Body of pancreas (tissue), 4 donors: ENCODE measurements around the gene PDE6B. TPM values are rescaled to one million over a fixed set of nuclear protein-coding genes. Genes with fewer than 3 reads are reported as not detected.

ENCODE experiments used
- ATAC-seq: fragments of 150-250 bp; one replicate; pipeline ENCODE4 v1.9.1; 2016
- DNase-seq, 4 donors: peaks; one replicate each; pipeline ENCODE4 v3.0.0-alpha.2; 2019
- H3K27ac ChIP-seq, 4 donors: fragments of 200-600 bp; sonication (generic); 1 replicate in 3 of 4; 2 replicates in 1 of 4; pipeline versions ENCODE4 v1.5.1 to v1.6.1; 2016 to 2019; ENCODE audit warnings: mild to moderate bottlenecking in 1 of 4, mixed read lengths in 1 of 4, moderate library complexity in 1 of 4
- H3K27me3 ChIP-seq, 2 donors: fragments of 200-600 bp; sonication (generic); one replicate each; pipeline ENCODE4 v1.6.0; 2016; ENCODE audit warnings: mild to moderate bottlenecking in 1 of 2
- H3K36me3 ChIP-seq, 2 donors: fragments of 200-600 bp; sonication (generic); replicated peaks in 1 of 2; 2 replicates each; pipeline ENCODE4 v1.5.1; 2016; ENCODE audit warnings: low read depth in 2 of 2; ENCODE audit not compliant: insufficient read depth in 1 of 2
- H3K4me1 ChIP-seq: fragments of 200-600 bp; sonication (generic); one replicate; pipeline ENCODE4 v1.6.0; 2016
- H3K4me3 ChIP-seq, 2 donors: fragments of 200-600 bp; sonication (generic); 1 replicate in 1 of 2; 2 replicates in 1 of 2; pipeline ENCODE4 v1.5.1; 2016 to 2019
- H3K9me3 ChIP-seq, 3 donors: fragments of 200-600 bp; sonication (generic); 1 replicate in 2 of 3; 2 replicates in 1 of 3; pipeline ENCODE4 v1.5.1; 2016
- POLR2A ChIP-seq, 3 donors: fragments of 450-650 bp; IDR thresholded peaks; one replicate each; pipeline ENCODE4 v1.6.1; 2016; ENCODE audit warnings: antibody characterized with exemption in 3 of 3, mild to moderate bottlenecking in 2 of 3
- WGBS, 2 donors: methylation state at CpG; one replicate each; pipeline ENCODE4 v1.1.5; 2017; 5-methylcytosine and 5-hydroxymethylcytosine counted together
- intact Hi-C: fragments of 100-400 bp; cut with DNase I; formaldehyde crosslinking; loops from one replicate; pipeline ENCODE4 v1.15.1; 2023
- total RNA-seq, 2 donors: library from RNA; depleted of rRNA; stranded (reverse); fragments of >200 nt; gene quantifications; one replicate each; pipeline ENCODE4 v1.1.0, GENCODE V29; 2016
- TF ChIP-seq, protein P1 (sequence below), 7 experiments: fragments of 450-650 bp in 4 of 7; fragments of 200-600 bp in 3 of 7; sonication (generic) in 3 of 7; IDR thresholded peaks; one replicate each; pipeline ENCODE4 v1.5.1; 2016 to 2019; ENCODE audit warnings: antibody characterized with exemption in 7 of 7

Gene PDE6B
- total RNA-seq, 2 donors from 2014 or later, result 0.26 TPM; not detected in 1

DNA sequence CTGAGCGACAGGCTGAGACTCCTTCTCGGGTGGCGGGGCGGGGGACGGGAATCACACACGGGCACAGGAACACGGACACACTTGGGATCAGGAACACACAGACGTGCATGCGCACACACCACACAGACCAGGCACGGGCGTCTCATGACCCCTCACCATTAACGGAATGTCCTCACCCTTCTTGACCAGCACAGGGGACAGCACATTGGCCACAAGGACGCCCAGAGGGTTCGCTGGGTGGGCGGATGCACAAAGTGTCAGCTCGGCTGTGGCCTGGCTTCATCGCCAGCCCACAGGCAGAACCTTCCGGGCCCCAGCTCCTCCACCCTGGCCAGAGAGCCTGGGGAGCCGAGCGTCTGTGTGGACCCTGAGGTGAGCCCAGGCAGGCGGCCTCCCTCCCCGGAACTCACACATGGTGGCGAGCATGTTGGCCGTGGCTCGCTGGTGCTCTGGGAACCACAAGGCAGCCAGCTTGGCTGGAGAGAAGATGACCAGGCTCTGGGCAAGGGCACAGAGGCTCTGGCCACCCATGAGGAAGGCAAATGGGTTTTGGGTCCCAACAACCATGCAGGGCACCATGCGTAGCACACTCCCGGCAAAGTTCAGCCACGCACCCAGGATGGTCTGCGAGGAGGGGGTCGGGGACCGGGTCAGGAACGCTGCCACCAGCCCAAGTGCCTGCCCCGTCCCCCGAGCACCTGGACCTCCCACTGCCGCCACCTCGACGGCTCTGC, 60.5 kb downstream of the PDE6B start:
- no peak for DNase-seq
- H3K9me3 ChIP-seq, result no peaks in the 10 kb centered on the region
- peaks cover 37% of the 10 kb centered on the region for H3K4me1 ChIP-seq
- WGBS, 2 donors, result 89 to 90% methylated on average over 4 to 35 of the region's 37 CpGs
- no peak overlapping the region for H3K27ac ChIP-seq
- H3K27me3 ChIP-seq, result no peaks in the 10 kb centered on the region
- ATAC-seq, result no peak
- no peak for TF ChIP-seq POLR2A (IDR thresholded peaks at IDR 0.05)
- TF ChIP-seq, protein P1, sequence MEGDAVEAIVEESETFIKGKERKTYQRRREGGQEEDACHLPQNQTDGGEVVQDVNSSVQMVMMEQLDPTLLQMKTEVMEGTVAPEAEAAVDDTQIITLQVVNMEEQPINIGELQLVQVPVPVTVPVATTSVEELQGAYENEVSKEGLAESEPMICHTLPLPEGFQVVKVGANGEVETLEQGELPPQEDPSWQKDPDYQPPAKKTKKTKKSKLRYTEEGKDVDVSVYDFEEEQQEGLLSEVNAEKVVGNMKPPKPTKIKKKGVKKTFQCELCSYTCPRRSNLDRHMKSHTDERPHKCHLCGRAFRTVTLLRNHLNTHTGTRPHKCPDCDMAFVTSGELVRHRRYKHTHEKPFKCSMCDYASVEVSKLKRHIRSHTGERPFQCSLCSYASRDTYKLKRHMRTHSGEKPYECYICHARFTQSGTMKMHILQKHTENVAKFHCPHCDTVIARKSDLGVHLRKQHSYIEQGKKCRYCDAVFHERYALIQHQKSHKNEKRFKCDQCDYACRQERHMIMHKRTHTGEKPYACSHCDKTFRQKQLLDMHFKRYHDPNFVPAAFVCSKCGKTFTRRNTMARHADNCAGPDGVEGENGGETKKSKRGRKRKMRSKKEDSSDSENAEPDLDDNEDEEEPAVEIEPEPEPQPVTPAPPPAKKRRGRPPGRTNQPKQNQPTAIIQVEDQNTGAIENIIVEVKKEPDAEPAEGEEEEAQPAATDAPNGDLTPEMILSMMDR (IDR thresholded peaks at IDR 0.05), result no peak
- no peak overlapping the region for H3K4me3 ChIP-seq
- intact Hi-C loops, result no loop called here
- H3K36me3 ChIP-seq, result no peaks in the 10 kb centered on the region

DNA sequence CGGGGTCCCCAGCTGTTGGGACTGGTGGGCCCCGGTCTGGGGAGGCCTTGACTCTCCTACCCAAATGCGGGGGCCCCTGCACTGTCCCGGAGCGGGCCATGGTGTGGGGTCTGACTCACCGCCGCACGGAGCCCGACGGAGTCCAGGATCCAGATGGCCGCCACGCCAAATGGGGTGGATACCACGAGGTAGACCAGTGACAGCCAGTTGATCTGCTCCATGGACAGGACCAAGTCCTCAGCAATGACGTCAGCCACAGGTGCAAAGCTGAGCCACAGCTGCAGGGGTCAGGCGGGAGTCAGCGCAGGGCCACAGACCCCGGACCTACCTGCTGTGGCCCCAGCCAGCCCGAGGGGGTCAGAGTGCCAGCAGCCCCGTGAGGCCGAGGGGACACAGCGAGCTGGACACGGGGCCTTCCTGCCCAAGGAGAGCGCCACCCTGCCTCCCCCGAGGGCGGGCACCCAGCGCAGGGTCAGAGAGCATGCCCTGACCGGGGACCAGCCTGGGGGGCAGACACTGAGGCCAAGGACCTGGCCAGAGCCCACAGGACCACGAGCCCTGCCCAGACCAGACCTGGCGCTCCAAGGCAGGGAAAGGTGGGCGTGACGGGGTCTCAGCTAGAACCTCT, 61.2 kb downstream of the PDE6B start:
- H3K4me3 ChIP-seq, result no peak overlapping the region
- intact Hi-C loops, result no loop called here
- no peak for TF ChIP-seq POLR2A (IDR thresholded peaks at IDR 0.05)
- TF ChIP-seq, protein P1 (IDR thresholded peaks at IDR 0.05), result no peak
- H3K4me1 ChIP-seq, result peaks cover 32% of the 10 kb centered on the region
- DNase-seq (no peak), ATAC-seq (no peak)
- no peaks in the 10 kb centered on the region for H3K27me3 ChIP-seq
- no peaks in the 10 kb centered on the region for H3K36me3 ChIP-seq
- H3K9me3 ChIP-seq, result no peaks in the 10 kb centered on the region
- peak overlapping the region; percentile 39 to 80 (median 68) for H3K27ac ChIP-seq
- WGBS, 2 donors, result 89 to 95% methylated on average over 19 to 28 of the region's 31 CpGs

DNA sequence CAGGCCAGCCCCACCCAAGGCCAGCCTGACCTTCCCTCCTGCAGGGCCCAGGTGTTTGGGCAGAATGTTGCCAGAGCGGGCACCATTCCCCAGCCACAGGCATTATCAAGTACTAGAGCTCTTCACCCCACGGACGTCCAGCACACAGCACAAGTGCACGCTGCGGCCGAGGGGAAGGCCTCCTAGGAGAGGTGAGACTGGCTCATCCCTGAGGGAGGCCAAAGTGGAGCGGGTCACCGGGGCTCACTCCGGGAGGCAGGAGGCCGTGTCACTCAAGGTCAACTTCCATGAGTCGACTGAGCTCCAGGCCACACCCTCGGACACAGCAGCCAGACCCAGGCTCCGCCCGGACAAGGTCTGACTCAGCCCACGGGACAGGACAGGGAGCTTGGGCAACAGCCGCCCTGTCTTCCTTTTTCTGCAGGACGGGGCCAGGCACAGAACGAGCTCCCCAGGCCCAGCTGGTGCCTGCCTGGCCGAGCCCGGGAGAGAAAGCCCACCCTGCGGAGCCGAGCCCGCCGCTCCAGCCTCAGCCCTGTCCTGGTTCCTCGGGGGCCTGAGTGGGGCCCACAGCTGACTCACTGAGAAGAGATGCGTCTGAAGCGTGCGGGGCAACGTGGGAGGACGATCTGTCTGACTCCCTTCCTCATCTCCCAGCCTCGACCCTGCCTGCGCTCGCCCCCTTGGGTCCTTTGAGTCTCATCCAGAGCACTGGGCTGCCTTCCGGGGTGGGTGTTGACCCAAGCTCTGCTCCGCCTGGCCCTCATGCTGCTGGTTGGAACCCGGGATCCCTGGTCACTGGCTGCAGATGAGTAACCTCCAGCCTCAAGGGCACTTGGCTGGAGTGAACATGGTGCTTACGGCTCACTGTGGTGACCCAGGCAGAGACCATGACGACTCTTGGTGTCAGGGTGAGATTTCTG, 61.9 kb downstream of the PDE6B start:
- Histone ChIP-seq H3K4me3 (no peak overlapping the region), H3K36me3 (no peaks in the 10 kb centered on the region), H3K27ac (peak overlapping the region; percentile 39 to 80 (median 78)), H3K4me1 (peaks cover 27% of the 10 kb centered on the region), H3K27me3 (no peaks in the 10 kb centered on the region), H3K9me3 (no peaks in the 10 kb centered on the region)
- DNase-seq (peak; percentile 73 to 91 (median 84)), ATAC-seq (peak; percentile 75)
- TF ChIP-seq POLR2A (IDR thresholded peaks at IDR 0.05), result peak in 2 of 3 donors; percentile 14 to 41
- TF ChIP-seq, protein P1 (IDR thresholded peaks at IDR 0.05), result no peak
- intact Hi-C loops, result no loop called here
- WGBS, 2 donors, result 58 to 94% methylated on average over 3 to 36 of the region's 38 CpGs

DNA sequence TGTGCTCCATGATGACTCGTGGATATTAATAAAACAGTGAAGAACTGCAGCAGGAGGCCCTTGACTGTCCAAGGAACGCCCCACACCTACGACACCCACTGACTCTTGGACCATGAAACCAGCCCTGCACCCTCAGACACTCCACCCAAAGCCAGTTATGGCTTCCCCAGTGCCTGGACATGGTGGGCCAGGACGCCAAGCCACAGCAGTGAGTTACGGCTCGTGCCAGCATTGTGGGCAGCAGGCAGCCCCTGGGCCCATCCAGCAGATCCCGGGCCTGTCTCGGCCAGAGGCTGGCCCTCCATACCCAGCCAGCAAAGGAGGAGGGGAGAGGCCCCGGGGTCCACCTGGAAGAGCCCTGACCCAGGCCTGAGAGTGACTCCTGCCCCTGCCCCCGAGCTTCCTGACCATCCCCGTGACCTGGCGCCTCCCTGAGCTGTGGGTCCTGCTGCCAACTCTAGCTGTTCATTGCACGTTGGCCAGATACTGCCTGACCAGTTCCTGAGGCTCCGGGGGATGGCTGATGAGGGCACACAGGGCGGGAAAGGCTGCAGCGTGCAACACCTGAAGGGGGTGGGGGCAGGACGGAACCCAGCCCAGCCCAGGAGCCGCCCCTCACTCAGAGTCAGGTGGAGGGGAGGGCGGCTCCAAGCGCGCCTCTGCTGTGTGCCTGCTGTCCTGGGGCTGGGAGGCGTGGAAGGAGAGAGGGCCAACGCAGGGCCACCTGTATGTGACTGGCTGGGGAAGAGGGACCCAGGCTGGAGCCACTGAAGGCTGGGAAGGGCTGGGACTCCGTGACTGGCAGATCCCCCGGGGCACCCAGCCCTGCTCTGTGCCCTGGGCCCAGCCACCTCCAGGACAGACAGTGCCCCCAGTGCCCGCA, 62.8 kb downstream of the PDE6B start:
- peak in 3 of 4 donors; percentile 24 to 58 (median 55) for DNase-seq
- intact Hi-C loops, result no loop called here

More for the DNA sequence above, 62.8 kb downstream of the PDE6B start:
- 42 to 67% methylated on average over 4 to 23 of the region's 26 CpGs for WGBS, 2 donors
- TF ChIP-seq, protein P1 (IDR thresholded peaks at IDR 0.05), result no peak
- peak in 1 of 3 donors; percentile 36 for TF ChIP-seq POLR2A (IDR thresholded peaks at IDR 0.05)
- H3K27me3 ChIP-seq, result no peaks in the 10 kb centered on the region
- H3K4me3 ChIP-seq, result peak overlapping the region in 1 of 2 donors; percentile 2
- H3K27ac ChIP-seq, result peak overlapping the region; percentile 64 to 80 (median 78)
- peaks cover 27% of the 10 kb centered on the region for H3K4me1 ChIP-seq
- H3K36me3 ChIP-seq, result no peaks in the 10 kb centered on the region
- no peaks in the 10 kb centered on the region for H3K9me3 ChIP-seq
- peak; percentile 19 for ATAC-seq
